ENCODE results near the gene MATCAP1. TPM values are rescaled to one million over a fixed set of nuclear protein-coding genes. Genes with fewer than 3 reads are reported as not detected.

MATCAP1 gene
- polyA plus RNA-seq, 1 donor from 2014 or later: 323 TPM

- peaks cover 100% of the 10 kb centered on the region for H3K27me3 ChIP-seq (ENCODE audit: insufficient read depth, low read depth, low read length)
- peak within 1 kb of the TSS; percentile 69 for H2AFZ ChIP-seq (ENCODE audit: low read depth, low read length)
- no peak within 1 kb of the TSS for H3K27ac ChIP-seq (ENCODE audit: low read length)
These were observed 19.1 kb downstream of the MATCAP1 start, which contains the start of gene HSF4 for GRCh38 chr16:67164599-67165061. HSF4 (plus strand) TSS chr16:67164745; CDS start chr16:67164812, 67 bp downstream.

DNA sequence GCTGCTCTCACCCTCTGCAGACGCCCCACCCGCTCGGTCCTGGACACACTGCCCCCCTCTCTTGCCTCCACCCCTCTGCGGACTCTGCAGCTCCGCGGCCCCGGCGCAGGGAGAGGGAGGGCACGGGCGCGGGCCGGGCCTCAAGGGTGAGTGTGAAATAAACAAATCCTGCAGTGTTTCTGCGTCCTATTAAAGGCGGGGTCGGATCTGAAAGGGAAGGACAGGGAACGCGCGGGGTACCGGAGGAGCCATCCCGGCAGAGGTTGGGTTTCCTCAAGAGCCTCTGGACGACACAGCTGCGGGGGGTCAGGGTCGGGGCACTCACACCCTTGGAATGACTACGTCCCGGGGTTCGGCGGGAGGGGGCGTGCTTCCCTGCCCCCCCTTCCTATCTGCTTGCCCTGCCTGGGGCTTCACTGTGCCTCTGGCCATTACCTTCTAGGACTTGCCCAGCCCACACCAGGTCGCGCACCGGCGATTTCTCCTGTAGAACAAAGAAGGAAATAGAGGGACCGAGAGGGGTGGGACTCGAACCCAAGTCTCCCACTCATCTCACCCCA, 19.7 kb downstream of the MATCAP1 start:
- Histone ChIP-seq H3K27ac (ENCODE audit: low read length) (no peak overlapping the region), H3K9ac (ENCODE audit: low read length) (peak overlapping the region; percentile 81), H3K4me2 (ENCODE audit: low read length) (no peak overlapping the region)

More at GRCh38 chr16:67164599-67165061, 19.1 kb downstream of the MATCAP1 start, which contains the start of gene HSF4:
- H3K36me3 ChIP-seq (ENCODE audit: insufficient read depth, low read length): no peaks in the 10 kb centered on the region
- H3K9me3 ChIP-seq (ENCODE audit: low read length): no peaks in the 10 kb centered on the region
- H3K4me2 ChIP-seq (ENCODE audit: low read length): peak within 1 kb of the TSS; percentile 48
- H4K20me1 ChIP-seq (ENCODE audit: insufficient read depth): no peaks in the 10 kb centered on the region
- H3K9me2 ChIP-seq (ENCODE audit: insufficient read depth, low read length): no peaks in the 10 kb centered on the region
- peak within 1 kb of the TSS; percentile 81 for H3K9ac ChIP-seq (ENCODE audit: low read length)
- H3K79me2 ChIP-seq (replicated peaks; ENCODE audit: insufficient read depth, low read length): no peaks in the 10 kb centered on the region
- H3K4me3 ChIP-seq (ENCODE audit: low read length): peak within 1 kb of the TSS; percentile 88
- no peaks in the 10 kb centered on the region for H3F3A ChIP-seq (ENCODE audit: insufficient read depth, low read length, poor library complexity, severe bottlenecking)
- no peak for TF ChIP-seq POLR2AphosphoS5 (IDR thresholded peaks at IDR 0.05)
- no peak for TF ChIP-seq SMC3 (conservative IDR thresholded peaks at IDR 0.05; ENCODE audit: poor library complexity)
- TF ChIP-seq, protein P1, sequence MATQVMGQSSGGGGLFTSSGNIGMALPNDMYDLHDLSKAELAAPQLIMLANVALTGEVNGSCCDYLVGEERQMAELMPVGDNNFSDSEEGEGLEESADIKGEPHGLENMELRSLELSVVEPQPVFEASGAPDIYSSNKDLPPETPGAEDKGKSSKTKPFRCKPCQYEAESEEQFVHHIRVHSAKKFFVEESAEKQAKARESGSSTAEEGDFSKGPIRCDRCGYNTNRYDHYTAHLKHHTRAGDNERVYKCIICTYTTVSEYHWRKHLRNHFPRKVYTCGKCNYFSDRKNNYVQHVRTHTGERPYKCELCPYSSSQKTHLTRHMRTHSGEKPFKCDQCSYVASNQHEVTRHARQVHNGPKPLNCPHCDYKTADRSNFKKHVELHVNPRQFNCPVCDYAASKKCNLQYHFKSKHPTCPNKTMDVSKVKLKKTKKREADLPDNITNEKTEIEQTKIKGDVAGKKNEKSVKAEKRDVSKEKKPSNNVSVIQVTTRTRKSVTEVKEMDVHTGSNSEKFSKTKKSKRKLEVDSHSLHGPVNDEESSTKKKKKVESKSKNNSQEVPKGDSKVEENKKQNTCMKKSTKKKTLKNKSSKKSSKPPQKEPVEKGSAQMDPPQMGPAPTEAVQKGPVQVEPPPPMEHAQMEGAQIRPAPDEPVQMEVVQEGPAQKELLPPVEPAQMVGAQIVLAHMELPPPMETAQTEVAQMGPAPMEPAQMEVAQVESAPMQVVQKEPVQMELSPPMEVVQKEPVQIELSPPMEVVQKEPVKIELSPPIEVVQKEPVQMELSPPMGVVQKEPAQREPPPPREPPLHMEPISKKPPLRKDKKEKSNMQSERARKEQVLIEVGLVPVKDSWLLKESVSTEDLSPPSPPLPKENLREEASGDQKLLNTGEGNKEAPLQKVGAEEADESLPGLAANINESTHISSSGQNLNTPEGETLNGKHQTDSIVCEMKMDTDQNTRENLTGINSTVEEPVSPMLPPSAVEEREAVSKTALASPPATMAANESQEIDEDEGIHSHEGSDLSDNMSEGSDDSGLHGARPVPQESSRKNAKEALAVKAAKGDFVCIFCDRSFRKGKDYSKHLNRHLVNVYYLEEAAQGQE (IDR thresholded peaks at IDR 0.05; ENCODE audit: borderline replicate concordance): no peak
- TF ChIP-seq, protein P2, sequence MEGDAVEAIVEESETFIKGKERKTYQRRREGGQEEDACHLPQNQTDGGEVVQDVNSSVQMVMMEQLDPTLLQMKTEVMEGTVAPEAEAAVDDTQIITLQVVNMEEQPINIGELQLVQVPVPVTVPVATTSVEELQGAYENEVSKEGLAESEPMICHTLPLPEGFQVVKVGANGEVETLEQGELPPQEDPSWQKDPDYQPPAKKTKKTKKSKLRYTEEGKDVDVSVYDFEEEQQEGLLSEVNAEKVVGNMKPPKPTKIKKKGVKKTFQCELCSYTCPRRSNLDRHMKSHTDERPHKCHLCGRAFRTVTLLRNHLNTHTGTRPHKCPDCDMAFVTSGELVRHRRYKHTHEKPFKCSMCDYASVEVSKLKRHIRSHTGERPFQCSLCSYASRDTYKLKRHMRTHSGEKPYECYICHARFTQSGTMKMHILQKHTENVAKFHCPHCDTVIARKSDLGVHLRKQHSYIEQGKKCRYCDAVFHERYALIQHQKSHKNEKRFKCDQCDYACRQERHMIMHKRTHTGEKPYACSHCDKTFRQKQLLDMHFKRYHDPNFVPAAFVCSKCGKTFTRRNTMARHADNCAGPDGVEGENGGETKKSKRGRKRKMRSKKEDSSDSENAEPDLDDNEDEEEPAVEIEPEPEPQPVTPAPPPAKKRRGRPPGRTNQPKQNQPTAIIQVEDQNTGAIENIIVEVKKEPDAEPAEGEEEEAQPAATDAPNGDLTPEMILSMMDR (IDR thresholded peaks at IDR 0.05; ENCODE audit: poor library complexity, severe bottlenecking): no peak
- no peak for TF ChIP-seq MXI1 (conservative IDR thresholded peaks at IDR 0.05; ENCODE audit: poor library complexity, severe bottlenecking)
- TF ChIP-seq EZH2 (IDR thresholded peaks at IDR 0.05; ENCODE audit: borderline replicate concordance, insufficient read depth, low read length, poor library complexity, severe bottlenecking): no peak

More for the DNA sequence above, 19.7 kb downstream of the MATCAP1 start:
- Histone ChIP-seq H4K20me1 (ENCODE audit: insufficient read depth) (no peaks in the 10 kb centered on the region), H3F3A (ENCODE audit: insufficient read depth, low read length, poor library complexity, severe bottlenecking) (no peaks in the 10 kb centered on the region), H3K36me3 (ENCODE audit: insufficient read depth, low read length) (no peaks in the 10 kb centered on the region), H3K27me3 (ENCODE audit: insufficient read depth, low read depth, low read length) (peaks cover 100% of the 10 kb centered on the region), H3K79me2 (replicated peaks; ENCODE audit: insufficient read depth, low read length) (no peaks in the 10 kb centered on the region), H3K4me3 (ENCODE audit: low read length) (peak overlapping the region; percentile 88), H3K9me3 (ENCODE audit: low read length) (no peaks in the 10 kb centered on the region), H2AFZ (ENCODE audit: low read depth, low read length) (peak overlapping the region; percentile 69), H3K9me2 (ENCODE audit: insufficient read depth, low read length) (no peaks in the 10 kb centered on the region)
- TF ChIP-seq MXI1 (conservative IDR thresholded peaks at IDR 0.05; ENCODE audit: poor library complexity, severe bottlenecking): no peak
- no peak for TF ChIP-seq POLR2AphosphoS5 (IDR thresholded peaks at IDR 0.05)
- TF ChIP-seq RAD21 (conservative IDR thresholded peaks at IDR 0.05): no peak
- TF ChIP-seq TAF1 (IDR thresholded peaks at IDR 0.05; ENCODE audit: low read depth): no peak
- no peak for TF ChIP-seq EZH2 (IDR thresholded peaks at IDR 0.05; ENCODE audit: borderline replicate concordance, insufficient read depth, low read length, poor library complexity, severe bottlenecking)
- TF ChIP-seq SMC3 (conservative IDR thresholded peaks at IDR 0.05; ENCODE audit: poor library complexity): no peak
- no peak for TF ChIP-seq EP300 (conservative IDR thresholded peaks at IDR 0.05; ENCODE audit: poor library complexity, severe bottlenecking)
- TF ChIP-seq, protein P1 (IDR thresholded peaks at IDR 0.05; ENCODE audit: borderline replicate concordance): no peak
- TF ChIP-seq, protein P2 (IDR thresholded peaks at IDR 0.05; ENCODE audit: poor library complexity, severe bottlenecking): no peak
